ENCODE measurements around the gene NUP210. TPM values are rescaled to one million over a fixed set of nuclear protein-coding genes. Genes with fewer than 3 reads are reported as not detected.
"Not testable (repeated sequence)": the region's sequence is repeated elsewhere in the genome, so short reads cannot be mapped to it uniquely, and the experiment has no call there.

Gene NUP210
- total RNA-seq: 160 and 161 TPM in 2 replicates

DNA sequence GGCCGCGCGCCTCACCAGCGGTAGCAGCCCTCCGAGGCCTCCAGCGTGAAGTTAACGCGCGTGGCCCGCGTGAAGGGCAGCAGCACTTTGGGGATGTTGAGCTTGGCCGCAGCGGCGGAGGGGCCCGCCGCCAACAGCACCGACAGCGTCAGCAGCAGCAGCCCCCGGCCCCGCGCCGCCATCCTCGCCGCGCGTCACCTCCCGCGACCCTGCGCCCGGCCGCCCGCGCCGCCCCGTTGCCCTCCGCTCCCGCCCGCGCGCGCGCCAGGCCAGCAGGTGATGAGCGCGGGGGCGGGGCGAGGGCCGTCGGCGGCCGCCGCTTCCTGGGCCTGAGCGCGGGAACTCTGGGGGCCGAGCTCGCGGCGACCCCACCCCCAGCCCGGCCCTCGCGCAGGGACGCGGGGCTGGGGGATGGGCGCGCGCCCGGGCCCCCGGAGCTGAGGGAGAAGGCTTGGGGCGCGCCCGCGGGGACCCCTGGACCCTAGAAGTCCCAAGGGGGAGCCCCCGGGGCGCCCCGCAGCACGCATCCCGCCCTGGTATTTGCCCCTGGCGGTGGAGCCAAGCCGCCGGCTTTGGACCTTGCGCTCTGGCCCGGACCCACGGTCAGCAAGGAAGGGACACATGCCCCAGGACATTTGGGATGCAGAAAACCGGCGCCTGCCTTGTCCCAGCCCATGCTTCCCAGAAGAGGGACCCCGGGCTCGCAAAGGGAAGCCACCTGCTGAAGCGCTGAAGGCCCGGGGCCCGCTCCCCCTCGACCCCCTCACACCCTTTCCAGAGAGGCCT lies at the start of gene NUP210:
NUP210 (minus strand) TSS at position 278 of the 786 bp plus-strand sequence; CDS start at position 182, 96 bp downstream.
- intact Hi-C loops (cut with micrococcal nuclease): loop anchor here (1.0 to 10.0 kb wide), 9 partner anchors 348 to 1785 kb away; partner anchors contain the start of genes CAPN7, CCDC174, CHCHD4 and IQSEC1

DNA sequence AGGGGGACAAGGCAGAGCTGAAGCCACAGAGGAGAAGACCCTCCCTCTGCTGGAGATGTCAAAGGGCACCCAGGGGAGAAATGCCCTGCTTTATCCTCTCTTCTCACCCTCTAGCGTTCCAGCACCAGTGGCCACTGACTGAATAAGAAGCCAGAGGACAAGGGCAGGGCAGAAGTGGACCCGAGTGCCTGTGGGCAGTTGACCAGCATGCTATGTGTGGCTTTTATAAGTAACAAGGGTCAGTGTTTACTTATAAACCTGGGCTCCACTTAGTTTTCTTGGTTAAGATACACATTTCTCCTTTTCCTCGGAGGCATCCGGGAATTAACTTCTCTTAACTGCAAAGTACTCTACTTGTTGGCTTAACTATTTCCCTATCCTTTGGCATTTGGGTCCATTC lies 46.7 kb upstream of the NUP210 start:
- intact Hi-C loops (cut with micrococcal nuclease): no loop called here

DNA sequence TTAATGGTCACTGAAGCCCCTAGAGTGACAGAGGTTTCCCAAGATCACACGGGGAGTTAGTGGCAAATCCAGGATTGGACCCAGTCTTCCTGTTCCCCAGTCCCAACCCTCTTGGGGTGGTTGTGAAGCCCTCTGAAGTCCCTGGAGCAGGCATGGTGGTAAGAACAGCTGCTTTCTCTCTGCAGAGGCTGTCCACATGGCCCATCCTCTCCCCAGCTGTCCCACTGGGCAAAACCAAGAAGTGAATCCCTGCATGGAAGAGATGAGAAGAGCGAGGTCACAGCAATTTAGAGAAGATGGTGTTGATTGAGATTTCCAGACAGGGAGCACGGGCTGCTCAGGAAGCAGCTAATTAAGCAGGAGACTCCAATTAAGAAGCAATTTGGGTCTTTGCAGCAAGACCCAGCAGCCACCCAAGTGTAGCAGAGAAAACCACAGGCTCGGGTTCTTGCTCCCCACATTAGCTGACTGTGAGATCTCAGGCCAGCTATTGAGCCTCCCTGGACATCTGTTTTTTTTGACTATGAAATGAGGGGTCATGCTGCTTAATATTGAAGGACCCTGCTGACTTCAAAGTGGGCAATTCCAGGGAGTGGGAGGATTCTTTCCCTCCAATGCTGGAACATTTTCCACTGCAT lies 45.2 kb upstream of the NUP210 start:
- intact Hi-C loops (cut with micrococcal nuclease): no loop called here

DNA sequence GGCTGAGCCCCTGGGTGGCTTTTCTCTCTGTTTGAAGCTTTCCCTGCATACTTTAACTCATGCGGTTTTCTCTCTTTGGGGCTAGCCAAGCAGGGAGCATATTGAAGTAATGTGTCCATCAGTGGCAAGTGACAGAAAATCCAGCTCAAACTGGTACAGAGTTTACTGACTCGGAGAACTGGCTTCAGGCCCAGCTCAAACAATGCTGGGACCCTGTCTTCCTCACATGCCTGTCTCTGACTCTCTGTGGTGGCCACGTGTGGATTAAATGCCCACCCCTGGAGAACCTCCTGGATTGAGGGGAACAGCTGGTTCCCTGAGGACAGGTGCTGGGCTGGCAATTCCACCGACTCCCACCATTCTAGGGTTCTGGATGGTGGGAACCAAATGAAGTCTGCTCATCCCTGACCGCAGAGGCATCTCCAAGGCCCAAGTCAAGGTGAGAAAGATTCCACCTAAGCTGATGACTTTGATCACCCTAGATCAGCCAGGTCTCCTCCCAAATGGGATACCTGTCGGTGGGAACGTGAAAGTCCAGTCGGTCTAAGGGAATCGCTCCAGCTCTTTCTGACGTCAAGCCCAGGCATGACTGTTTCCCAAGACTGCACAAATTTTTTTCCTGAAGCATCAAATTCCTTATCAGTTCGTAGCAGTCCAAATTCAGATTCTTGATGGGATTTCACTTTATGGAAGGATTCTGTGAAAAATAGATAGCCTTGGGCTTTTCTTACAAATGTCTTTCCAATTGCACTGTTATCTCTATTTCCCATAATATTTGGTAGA lies 43.7 kb upstream of the NUP210 start:
- intact Hi-C loops (cut with micrococcal nuclease): no loop called here

DNA sequence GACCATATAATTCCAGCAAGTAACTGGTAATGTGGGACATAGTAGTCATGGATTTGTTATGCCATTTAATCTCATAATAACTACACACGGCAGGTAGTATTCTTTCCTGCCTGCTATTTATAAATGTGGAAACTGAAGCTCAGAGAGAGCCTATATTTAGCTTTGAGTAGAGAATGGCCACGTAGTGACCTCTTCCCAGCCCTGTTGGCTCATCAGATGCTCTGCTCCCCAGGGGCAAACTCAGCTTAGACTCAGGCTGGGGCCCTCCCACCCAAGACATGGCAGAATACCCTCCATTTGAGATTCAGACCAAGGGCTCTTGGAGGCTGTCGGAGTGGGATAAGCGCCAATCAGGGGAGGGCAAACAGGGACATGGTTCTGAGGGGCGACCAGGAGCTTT lies 42.7 kb upstream of the NUP210 start:
- intact Hi-C loops (cut with micrococcal nuclease): no loop called here

DNA sequence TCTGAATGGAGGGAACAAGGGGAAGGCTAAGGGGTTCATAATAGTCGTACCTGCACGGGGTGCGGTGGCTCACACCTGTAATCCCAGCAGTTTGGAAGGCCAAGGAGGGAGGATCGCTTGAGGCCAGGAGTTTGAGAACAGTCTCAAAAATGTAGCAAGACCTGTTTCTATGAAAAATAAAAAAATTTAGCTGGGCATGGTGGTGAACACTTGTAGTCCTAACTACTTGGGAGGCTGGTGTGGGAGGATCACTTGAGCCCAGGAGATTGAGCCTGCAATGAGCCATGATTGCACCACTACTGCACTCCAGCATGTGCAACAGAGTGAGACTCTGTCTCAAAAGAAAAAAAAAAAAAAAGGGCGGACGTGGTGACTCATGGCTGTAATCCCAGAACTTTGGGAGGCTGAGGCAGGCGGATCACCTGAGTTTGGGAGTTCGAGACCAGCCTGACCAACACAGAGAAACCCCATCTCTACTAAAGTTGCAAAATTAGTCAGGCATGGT lies 42.1 kb upstream of the NUP210 start:
- intact Hi-C loops (cut with micrococcal nuclease): no loop called here

DNA sequence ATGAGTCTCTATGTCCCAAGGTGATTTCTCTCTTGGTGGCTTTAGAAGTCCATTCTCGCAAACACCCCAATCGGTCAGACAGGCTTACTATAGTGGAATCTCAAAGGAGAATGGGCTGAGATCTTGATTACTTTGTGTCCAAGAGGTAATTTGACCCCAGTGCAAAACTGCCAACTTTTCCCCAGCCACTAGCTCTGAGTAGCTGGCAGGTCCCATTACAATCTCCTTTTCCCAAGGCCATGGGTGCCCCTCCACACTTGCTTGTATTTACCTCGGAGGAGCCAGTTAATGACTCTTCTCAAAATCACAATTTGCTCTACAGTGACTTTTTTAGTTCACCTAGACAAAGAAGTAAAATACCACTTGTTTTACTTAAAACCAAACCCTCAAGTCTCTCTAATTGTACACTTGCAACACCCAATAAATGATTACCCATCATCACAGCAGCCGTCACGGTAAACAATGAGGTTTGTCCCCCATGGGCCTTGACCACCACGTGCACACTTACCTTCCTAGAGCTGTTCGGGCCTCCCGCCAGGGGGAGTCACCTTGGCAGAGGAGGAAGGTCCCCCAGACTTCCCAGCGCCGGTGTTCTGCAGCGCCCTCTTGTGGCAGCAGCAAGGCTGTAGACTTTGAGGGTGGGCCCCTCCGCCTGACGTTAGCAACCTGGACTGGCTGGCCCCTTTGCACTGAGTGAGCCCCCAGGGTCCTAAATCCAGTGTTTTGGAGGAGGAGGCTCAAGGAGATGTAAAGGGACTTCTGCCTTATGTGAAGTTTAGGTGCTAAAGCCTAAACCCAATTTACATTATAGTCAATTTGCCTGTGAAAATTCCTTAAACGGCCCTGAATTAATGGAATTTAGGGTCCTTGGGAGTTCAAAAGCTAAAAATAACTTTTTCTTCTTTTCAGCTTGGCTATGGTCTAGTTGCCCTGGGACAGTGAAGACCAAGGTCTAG lies 41.3 kb upstream of the NUP210 start:
- intact Hi-C loops (cut with micrococcal nuclease): loop anchor here (1.0 kb wide), 4 partner anchors 10 to 369 kb away; no protein-coding TSS in a partner anchor

DNA sequence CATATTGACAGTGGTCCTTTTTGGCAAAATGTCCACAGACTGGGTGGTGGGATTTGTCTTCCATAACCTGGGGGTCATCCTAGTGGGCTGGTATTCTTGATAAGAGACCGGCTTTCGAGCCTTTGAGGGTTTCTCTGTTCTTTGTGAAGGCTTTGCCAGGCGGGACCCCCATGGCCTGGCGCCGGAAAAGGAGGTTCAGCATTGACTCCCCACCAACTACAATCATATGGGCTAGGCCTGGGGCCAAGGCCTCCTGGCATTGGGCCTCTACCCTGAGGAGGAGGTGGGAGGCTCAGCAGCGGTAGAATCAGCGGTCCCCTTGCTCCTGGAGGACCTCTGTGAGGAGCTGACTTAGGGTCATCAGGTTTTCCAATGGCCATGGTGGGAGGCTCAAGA lies 40.2 kb upstream of the NUP210 start:
- intact Hi-C loops (cut with micrococcal nuclease): no loop called here

DNA sequence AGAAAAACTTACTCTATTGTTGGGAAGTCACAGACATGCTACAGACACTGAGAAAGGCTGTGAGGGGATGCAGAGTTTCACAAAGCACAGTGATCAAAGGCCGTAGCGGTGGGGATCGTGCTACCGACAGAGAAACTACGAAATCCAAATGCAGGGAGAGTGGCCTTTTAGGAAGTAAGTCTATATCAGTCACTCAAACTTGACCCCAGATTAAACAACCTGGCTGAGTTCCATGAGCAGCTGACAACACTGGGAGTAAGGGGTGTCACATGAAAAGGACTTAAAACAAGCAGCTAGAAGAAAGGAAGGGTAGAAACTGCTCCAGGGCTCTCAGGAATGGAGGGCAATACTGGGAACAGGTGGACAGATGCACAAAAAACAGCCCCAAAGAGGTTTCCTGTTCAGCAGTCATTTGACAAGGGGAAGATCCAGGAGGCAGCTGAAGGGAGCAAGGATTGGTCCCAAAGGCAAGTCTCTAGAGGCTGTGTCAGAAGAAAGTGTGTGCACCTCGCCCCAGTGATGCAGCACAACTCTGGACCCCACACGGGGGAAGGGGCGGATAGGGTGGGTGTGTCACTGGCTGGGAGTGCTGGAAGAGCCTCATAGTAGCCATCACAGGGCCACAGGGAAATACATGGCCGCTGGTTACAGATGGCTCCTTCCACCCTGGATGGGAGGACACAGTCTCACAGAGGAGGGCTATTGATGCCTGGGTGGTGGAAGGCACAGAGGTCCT lies 39.7 kb upstream of the NUP210 start:
- intact Hi-C loops (cut with micrococcal nuclease): loop anchor here (10.0 kb wide), 2 partner anchors 445 to 1485 kb away; partner anchors contain the start of gene NR2C2

DNA sequence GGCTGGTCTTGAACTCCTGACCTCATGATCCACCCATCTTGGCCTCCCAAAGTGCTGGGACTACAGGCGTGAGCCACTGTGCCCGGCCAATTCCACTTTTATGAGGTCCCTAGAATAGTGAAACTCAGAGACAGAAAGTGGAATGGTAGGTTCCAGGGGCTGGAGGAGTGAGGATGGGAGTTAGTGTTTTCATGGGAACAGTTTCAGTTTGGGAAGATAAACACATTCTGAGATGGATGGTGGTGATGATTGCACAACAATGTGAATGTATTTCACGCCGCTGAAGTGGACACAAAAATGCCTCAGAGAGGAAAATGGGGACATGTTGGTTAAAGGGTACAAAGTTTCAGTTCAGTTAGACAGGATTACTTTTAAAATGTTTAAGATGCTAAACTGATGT lies 37.5 kb upstream of the NUP210 start:
- intact Hi-C loops (cut with micrococcal nuclease): loop anchor here (10.0 kb wide), 2 partner anchors 443 to 1487 kb away; partner anchors contain the start of gene NR2C2

DNA sequence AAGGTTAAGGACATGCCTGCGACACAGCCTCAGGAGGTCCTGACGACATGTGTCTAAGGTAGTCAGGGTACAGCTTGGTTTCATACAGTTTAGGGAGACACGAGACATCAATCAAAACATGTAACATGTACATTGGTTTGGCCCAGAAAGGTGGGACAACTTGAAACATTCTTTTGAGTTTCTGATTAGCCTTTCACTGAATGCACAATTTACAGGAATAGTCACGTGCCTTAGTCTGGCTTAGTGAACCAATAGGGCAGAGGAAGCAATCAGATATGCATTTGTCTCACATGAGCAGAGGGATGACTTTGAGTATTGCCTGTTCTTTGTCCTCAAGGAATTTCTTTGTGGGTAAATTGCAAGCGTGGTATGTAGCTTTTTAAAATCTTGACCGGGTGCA lies 35.5 kb upstream of the NUP210 start:
- intact Hi-C loops (cut with micrococcal nuclease): loop anchor here (10.0 kb wide), 2 partner anchors 441 to 1489 kb away; partner anchors contain the start of gene NR2C2

DNA sequence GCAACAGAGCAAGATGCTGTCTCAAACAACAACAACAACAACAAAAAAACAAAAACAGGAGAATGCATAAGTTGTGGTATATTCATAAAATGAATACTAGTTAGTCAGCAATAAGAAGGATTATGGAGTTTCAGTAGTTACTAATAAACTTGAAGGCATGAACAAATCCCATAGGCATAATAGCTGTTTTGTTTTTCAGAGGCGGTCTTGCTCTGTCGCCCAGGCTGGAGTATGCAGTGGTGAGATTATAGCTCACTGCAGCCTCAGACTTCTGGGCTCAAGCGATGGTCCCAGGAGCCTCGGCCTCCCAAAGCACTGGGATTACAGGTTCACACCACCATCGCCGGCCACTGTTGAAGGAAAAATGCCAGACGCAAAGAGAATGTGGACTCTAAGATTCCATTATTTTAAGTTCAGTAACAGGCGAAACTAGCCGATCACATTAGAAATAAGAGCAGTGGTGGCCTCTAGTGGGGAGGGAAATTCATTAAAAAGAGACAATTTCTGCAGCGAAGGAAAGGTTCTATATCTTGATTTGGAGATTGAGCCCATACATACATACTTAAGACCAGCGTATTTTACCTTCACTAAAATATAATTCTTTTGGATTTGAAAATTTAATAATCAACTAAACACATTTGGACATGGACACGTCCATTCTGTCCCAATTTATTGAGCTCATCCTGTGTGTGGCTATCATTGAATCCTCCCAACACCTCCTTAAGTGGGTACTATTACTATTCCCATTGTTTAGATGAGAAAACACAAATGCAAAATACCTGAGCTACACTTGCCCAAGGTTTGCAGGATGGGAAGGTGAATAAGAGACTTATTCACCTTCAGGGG lies 32.6 kb upstream of the NUP210 start:
- intact Hi-C loops (cut with micrococcal nuclease): loop anchor here (1.0 to 10.0 kb wide), 7 partner anchors 61 to 1492 kb away; partner anchors contain the start of gene NR2C2

DNA sequence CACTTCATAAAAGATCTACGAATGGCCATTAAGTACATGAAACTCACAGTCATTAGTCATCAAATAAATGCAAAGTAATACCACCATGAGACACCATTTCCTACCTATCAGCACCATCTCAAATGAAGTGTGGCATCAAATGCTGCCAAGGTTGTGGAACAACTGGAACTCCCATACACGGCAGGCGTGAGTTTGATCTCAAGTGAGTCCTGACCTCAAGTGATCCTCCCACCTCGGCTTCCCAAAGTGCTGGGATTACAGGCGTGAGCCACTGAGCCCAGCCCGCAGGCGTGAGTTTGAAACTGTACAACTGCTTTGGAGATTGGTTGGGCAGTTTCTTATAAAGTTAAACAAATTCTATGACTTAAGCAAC lies 31.2 kb upstream of the NUP210 start:
- intact Hi-C loops (cut with micrococcal nuclease): loop anchor here (1.0 to 10.0 kb wide), 10 partner anchors 10 to 1494 kb away; partner anchors contain the start of genes HDAC11, IQSEC1, NR2C2 and RAF1

DNA sequence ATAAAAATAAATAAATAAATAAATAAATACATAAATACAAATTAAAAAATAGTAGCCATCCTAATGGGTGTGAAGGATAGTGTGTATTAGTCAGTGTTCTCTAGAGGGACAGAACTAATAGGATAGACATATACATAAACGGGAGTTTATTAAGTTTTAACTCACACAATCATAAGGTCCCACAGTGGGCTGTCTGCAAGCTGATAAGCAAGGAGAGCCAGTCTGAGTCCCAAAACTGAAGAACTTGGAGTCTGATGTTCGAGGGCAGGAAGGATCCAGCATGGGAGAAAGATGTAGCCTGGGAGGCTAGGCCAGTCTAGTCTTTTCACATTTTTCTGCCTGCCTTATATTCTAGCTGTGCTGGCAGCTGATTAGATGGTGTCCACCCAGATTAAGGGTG lies 22.8 kb upstream of the NUP210 start:
- intact Hi-C loops (cut with micrococcal nuclease): not testable (repeated sequence)

DNA sequence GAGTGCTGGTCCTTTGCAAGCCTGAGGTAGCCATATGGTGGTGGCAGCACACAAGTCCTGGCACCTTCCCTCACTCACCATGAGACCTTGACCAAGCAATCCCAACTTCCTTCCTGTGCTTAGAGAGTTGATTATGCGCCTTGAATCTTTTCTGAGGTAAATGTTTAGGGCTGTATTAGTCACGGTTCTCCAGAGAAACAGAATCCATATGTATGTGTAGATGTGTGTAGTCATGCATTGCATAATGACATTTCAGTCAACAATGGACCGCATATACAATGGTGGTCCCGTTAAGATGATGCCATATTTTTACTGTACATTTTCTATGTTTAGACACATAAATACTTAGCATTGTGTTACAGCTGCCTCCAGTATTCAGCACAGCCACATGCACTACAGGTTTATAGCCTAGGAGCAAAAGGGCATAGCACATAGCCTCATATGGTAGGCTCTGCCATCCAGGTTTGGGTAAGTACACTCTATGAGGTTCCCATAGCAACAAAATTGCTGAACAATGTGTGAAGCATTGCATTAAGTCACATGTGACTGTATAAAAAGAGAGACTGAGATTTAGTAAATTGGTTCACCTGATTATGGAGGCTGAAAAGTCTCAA lies 20.2 kb upstream of the NUP210 start:
- intact Hi-C loops (cut with micrococcal nuclease): no loop called here

DNA sequence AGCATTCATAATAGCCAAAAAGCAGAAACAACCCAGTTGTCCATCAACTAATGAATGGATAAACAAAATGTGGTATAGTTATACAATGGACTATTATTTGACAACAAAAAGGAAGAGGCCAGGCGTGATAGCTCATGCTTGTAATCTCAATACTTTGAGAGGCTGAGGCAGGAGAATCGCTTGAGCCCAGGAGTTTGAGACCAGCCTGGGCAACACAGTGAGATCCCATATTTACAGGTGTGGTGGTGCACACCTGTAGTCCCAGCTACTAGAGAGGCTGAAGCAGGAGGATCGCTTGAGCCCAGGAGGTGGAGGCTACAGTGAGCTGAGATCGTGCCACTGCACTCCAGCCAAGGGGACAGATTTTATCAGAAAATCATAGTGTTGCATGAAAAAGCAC lies 16.1 kb upstream of the NUP210 start:
- intact Hi-C loops (cut with micrococcal nuclease): not testable (repeated sequence)

DNA sequence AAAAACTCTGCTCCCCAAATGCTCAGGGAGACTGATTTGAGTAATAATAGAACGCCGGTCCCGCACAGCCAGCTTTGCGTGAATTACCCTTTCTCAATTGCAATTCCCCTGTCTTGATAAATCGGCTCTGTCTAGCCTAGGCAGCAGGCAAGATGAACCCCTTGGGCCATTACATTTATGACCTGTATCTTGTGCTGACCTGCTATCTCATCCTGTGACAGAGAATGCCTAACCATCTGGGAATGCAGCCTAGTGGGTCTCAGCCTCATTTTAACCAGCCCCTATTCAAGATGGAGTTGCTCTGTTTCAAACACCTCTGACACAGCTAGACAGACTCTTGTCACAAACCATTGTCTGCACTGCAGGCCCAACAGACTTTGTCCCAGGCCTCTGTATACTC lies 13.8 kb upstream of the NUP210 start:
- intact Hi-C loops (cut with micrococcal nuclease): no loop called here

DNA sequence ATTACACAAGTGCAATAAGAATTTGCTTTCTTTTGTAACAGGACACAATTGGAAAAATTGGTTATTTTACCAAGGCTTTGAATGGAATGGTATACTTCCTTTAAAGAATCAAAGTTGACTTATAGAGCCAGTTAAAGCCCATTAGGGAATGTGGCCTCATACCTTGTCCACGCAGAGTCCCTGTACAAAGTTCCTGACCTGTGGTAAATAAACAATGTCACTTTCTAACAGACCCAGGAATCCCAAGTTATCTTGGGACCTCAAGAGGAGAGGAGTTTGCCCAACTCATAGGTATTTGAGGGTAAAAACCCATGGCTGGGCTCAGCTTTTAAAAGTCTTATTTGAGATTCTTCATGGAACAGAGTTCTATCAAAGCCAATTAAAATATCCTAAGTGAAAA lies 12.0 kb upstream of the NUP210 start:
- intact Hi-C loops (cut with micrococcal nuclease): no loop called here
